Pancreas (tissue), 10 donors: ENCODE data around the gene ZBTB3. TPM values are rescaled to one million over a fixed set of nuclear protein-coding genes. Genes with fewer than 3 reads are reported as not detected.

ENCODE experiments used
- ATAC-seq, 4 donors: fragments of 200-7000 bp; cut with Tn5 transposase; one replicate each; pipeline versions ENCODE4 v1.8.0 to v1.9.1; 2020; ENCODE audit warnings: mild to moderate bottlenecking in 4 of 4, moderate library complexity in 4 of 4
- DNase-seq, 6 donors: peaks; one replicate each; pipeline ENCODE4 v3.0.0-alpha.2; 2020
- FAIRE-seq: peaks from 2 replicates; lab custom pipeline; 2012; peaks lifted over from hg19 to GRCh38; lab: Jason Lieb, UNC
- H3K27ac ChIP-seq, 4 donors: fragments of 200-600 bp; sonication (generic); 1 replicate in 3 of 4; 2 replicates in 1 of 4; pipeline versions ENCODE4 v1.5.0 to v1.8.0; 2020
- H3K27me3 ChIP-seq, 4 donors: fragments of 200-600 bp; one replicate each; pipeline ENCODE4 v1.8.0; 2021
- H3K36me3 ChIP-seq, 3 donors: fragments of 200-600 bp; sonication (generic) in 1 of 3; one replicate each; pipeline versions ENCODE4 v1.5.0 to v1.8.0; 2020 to 2021
- H3K4me1 ChIP-seq, 3 donors: fragments of 200-600 bp; one replicate each; pipeline ENCODE4 v1.8.0; 2021
- H3K4me3 ChIP-seq, 4 donors: fragments of 200-600 bp; sonication (generic) in 2 of 4; one replicate each; pipeline versions ENCODE4 v1.5.0 to v1.8.0; 2020 to 2021
- H3K9me3 ChIP-seq, 4 donors: fragments of 200-600 bp; one replicate each; pipeline ENCODE4 v1.8.0; 2021
- WGBS, 2 donors: extraction: QIAGEN DNeasy Blood & Tissue Kit; methylation state at CpG; one replicate each; pipeline ENCODE4 v1.1.7; 2013; 5-methylcytosine and 5-hydroxymethylcytosine counted together
- intact Hi-C, 3 donors: fragments of 100-400 bp; cut with DNase I; formaldehyde crosslinking; loops; one replicate each; pipeline versions ENCODE4 v1.11.1 to v1.14.2; 2022
- polyA plus RNA-seq, 2 donors: library from polyadenylated mRNA; stranded (reverse); fragments of 200-250 nt; gene quantifications; one replicate each; pipeline ENCODE4 v1.2.3, GENCODE V29; 2013
- total RNA-seq, 6 donors: library from RNA; stranded (reverse); fragmentation: NEBNext Ultra II Directional in 4 of 6; extraction: Animal tissue kit (Norgen Biotek cat#: 25700) in 4 of 6; gene quantifications; one replicate each; pipeline versions ENCODE4 v1.2.1 to v1.2.4, GENCODE V29; 2021 to 2023
- TF ChIP-seq, protein P1 (sequence below), 4 donors: fragments of 200-600 bp; sonication (generic) in 3 of 4; IDR thresholded peaks; one replicate each; pipeline versions ENCODE4 v1.5.0 to v1.8.0; 2021; ENCODE audit warnings: antibody characterized with exemption in 4 of 4
- donor health status: healthy with polysubstance abuse.
- donor health status: DM: no; HTN: no; CAD: no; lungs with moderate emphysema.
- donor health status: DM: no; HTN: no; CAD: no.
- donor health status: control.
- donor health status: control.
- donor health status: Bipolar disorder and iron deficiency.
- donor health status: DM: yes; HTN: yes; CAD: no.
- donor health status: DM: no; HTN: no; CAD: no.
- donor health status: DM: no; HTN: no; CAD: no.
- donor health status: DM: yes; HTN: yes; CAD: no.

The ZBTB3 gene
- total and polyA plus RNA-seq, 8 donors = 2.0 to 9.8 (median 4.8) TPM

DNA sequence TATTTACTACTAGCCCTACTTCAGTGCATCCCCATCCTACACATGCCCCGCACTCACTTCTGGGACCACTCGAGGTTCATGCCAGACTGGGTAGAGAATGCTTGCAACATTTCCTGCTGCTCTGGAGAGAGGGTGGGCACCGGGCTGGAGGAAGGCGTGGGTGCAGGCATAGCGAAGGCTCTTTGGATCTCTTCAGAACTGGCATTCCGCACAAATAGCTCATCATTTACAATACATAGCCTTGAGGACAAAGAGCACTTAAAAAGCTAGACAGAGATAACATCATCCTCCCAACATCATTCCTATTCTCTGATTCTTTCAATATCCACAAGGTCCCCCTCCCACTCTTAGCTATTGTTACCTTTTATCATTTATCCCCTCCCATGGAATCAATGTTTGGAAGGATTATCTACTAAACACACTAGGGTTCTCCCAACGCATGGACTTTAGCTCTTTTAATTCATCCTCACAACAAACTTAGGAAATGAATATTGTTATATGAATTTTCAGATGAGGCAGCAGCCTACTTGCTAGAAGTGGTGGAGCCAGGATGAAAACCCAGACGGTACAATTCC is 40.3 kb upstream of the ZBTB3 start:
- no peak overlapping the region for H3K27ac ChIP-seq
- peaks cover 0 to 53% (median 30%) of the 10 kb centered on the region in 3 donors for H3K36me3 ChIP-seq
- intact Hi-C loops = no loop called here
- WGBS, 2 donors = 89 to 90% methylated on average over 8 of the region's 8 CpGs
- H3K9me3 ChIP-seq = no peaks in the 10 kb centered on the region
- no peak for ATAC-seq
- no peak for FAIRE-seq
- peak in 1 of 6 donors; percentile 10 for DNase-seq
- H3K4me1 ChIP-seq = peaks cover 7 to 13% (median 12%) of the 10 kb centered on the region in 3 donors
- TF ChIP-seq, protein P1, sequence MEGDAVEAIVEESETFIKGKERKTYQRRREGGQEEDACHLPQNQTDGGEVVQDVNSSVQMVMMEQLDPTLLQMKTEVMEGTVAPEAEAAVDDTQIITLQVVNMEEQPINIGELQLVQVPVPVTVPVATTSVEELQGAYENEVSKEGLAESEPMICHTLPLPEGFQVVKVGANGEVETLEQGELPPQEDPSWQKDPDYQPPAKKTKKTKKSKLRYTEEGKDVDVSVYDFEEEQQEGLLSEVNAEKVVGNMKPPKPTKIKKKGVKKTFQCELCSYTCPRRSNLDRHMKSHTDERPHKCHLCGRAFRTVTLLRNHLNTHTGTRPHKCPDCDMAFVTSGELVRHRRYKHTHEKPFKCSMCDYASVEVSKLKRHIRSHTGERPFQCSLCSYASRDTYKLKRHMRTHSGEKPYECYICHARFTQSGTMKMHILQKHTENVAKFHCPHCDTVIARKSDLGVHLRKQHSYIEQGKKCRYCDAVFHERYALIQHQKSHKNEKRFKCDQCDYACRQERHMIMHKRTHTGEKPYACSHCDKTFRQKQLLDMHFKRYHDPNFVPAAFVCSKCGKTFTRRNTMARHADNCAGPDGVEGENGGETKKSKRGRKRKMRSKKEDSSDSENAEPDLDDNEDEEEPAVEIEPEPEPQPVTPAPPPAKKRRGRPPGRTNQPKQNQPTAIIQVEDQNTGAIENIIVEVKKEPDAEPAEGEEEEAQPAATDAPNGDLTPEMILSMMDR (IDR thresholded peaks at IDR 0.05) = no peak
- H3K27me3 ChIP-seq = no peaks in the 10 kb centered on the region
- H3K4me3 ChIP-seq = no peak overlapping the region

DNA sequence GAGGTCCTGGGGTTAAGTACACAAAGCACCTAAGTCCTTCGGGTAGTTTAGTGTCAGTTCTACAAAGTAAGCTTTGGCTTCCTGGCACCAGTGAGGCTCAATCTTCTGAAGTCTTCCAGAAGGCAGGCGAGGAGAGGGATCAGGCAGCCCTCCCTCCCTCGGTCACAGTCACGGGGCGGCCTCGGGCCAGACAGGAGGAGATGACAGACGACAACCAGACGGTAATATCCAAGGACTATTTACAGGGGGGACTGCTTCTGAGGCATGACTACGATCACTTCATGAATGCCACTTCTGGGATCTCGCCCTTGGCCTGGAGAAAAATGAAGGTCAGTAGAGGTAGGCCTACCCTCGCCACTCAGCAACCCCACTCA is 38.2 kb upstream of the ZBTB3 start:
- H3K27me3 ChIP-seq = no peaks in the 10 kb centered on the region
- DNase-seq (peak in 1 of 6 donors; percentile 56), FAIRE-seq (no peak), ATAC-seq (peak in 3 of 4 donors; percentile 0 to 4 (median 1))
- TF ChIP-seq, protein P1 (IDR thresholded peaks at IDR 0.05) = no peak
- peak overlapping the region in 3 of 4 donors; percentile 85 to 96 (median 90) for H3K4me3 ChIP-seq
- peak overlapping the region in 3 of 4 donors; percentile 71 to 79 (median 72) for H3K27ac ChIP-seq
- H3K36me3 ChIP-seq = peaks cover 0 to 32% (median 30%) of the 10 kb centered on the region in 3 donors
- no peaks in the 10 kb centered on the region for H3K9me3 ChIP-seq
- intact Hi-C loops = no loop called here
- H3K4me1 ChIP-seq = peaks cover 7 to 23% (median 19%) of the 10 kb centered on the region in 3 donors
- WGBS, 2 donors = 23 to 26% methylated on average over 11 of the region's 11 CpGs

DNA sequence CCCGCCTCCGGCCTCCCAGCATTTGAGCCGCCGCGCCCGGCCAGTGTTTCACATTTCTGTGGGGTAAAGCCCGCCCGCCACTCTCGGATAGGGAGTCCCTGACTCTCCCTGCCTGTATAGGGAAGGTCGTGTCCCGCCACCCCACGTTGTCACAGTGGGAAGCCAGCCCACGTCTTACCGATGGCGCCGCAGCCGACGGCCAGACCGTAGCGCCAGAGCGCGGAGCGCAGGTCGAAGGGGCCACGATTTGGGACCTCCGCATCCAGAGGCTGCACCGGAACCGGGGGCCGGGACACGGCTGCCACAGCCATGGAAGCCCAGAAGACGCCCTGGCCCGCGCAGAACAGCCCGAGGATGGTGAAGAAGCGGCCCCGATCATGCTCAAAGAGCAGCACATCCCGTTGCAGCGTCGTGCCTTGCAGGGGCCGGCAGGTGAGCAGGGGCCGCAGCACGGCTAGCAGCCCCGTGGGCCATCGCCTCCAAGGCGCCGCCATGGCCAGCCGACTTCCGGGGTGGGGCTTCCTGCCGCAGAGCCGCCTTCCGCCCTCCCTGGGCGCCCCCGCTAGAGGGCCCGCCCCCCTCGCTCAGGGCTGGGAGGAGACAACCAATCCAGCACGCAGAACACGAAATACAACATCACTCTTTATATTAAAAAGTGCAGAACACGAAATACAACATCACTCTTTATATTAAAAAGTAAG is 37.7 kb upstream of the ZBTB3 start, which contains the start of gene TMEM223:
Gene TMEM223, minus strand, starts transcription at position 506 of the 701 bp plus-strand sequence. Its CDS starts 12 bp downstream, at position 494.
- peaks cover 0 to 27% (median 24%) of the 10 kb centered on the region in 3 donors for H3K36me3 ChIP-seq
- TF ChIP-seq, protein P1 (IDR thresholded peaks at IDR 0.05) = peak in 1 of 4 donors; percentile 10
- peak within 1 kb of the TSS; percentile 71 to 79 (median 73) for H3K27ac ChIP-seq
- intact Hi-C loops = no loop called here
- peaks cover 7 to 23% (median 19%) of the 10 kb centered on the region in 3 donors for H3K4me1 ChIP-seq
- peak; percentile 75 to 92 (median 84) for ATAC-seq
- peak; percentile 82 to 94 (median 86) for DNase-seq
- H3K27me3 ChIP-seq = no peaks in the 10 kb centered on the region
- WGBS, 2 donors = 0 to 1% methylated on average over 53 to 58 of the region's 58 CpGs
- FAIRE-seq = no peak
- H3K4me3 ChIP-seq = peak within 1 kb of the TSS; percentile 85 to 98 (median 93)
- no peaks in the 10 kb centered on the region for H3K9me3 ChIP-seq

DNA sequence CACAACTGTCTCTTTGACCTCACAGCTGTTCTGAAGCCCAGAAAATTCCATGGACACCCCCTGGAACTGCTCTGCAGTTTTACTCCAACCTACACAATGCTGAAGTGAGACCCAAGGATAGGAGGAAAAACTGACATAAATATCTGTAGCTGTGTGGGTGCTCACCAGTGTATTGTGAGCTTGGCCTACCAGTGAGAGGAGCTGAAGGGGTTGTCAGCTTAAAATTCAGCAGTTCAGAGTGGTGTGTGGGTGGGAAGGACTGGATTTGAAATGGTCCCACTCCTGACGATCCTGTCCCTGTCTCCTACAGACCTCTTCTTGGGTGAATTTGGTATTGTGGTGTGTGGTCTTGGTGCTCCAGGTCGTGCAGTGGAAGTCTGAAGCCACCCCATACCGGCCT is 35.6 kb upstream of the ZBTB3 start:
- FAIRE-seq (no peak), DNase-seq (no peak), ATAC-seq (no peak)
- H3K27me3 ChIP-seq = no peaks in the 10 kb centered on the region
- H3K4me1 ChIP-seq = peaks cover 10 to 29% (median 26%) of the 10 kb centered on the region in 3 donors
- peaks cover 0 to 9% (median 8%) of the 10 kb centered on the region in 3 donors for H3K36me3 ChIP-seq
- no peak overlapping the region for H3K4me3 ChIP-seq
- intact Hi-C loops = loop anchor here in 2 of 3 donors (5.0 to 10.0 kb wide), 2 partner anchors 73 to 75 kb away; no protein-coding TSS in a partner anchor
- 50 to 71% methylated on average over 3 of the region's 3 CpGs for WGBS, 2 donors
- H3K9me3 ChIP-seq = no peaks in the 10 kb centered on the region
- TF ChIP-seq, protein P1 (IDR thresholded peaks at IDR 0.05) = no peak
- no peak overlapping the region for H3K27ac ChIP-seq
